KMS-11 (cell line): Measurements from ENCODE around the gene SPRED2.

ENCODE experiments used
- H2AFZ ChIP-seq: fragments of 200-600 bp; sonication (generic); 2 replicates; pipeline ENCODE4 v1.6.1; 2016; ENCODE audit warnings: antibody characterized with exemption, mixed run types, low read depth
- H3K27ac ChIP-seq: fragments of 200-600 bp; sonication (generic); 2 replicates; pipeline ENCODE4 v1.6.1; 2016; ENCODE audit warnings: mild to moderate bottlenecking, mixed run types
- H3K27me3 ChIP-seq: fragments of 200-600 bp; sonication (generic); 2 replicates; pipeline ENCODE4 v1.6.1; 2017; ENCODE audit warnings: mild to moderate bottlenecking, low read depth, mixed run types, moderate library complexity; ENCODE audit not compliant: insufficient read depth
- H3K36me3 ChIP-seq: fragments of 200-600 bp; sonication (generic); 2 replicates; pipeline ENCODE4 v1.6.1; 2017; ENCODE audit warnings: mild to moderate bottlenecking, mixed run types; ENCODE audit not compliant: insufficient read depth
- H3K4me1 ChIP-seq: fragments of 200-600 bp; sonication (generic); 2 replicates; pipeline ENCODE4 v1.6.1; 2016; ENCODE audit warnings: mild to moderate bottlenecking, low read depth, mixed run types; ENCODE audit not compliant: poor library complexity, severe bottlenecking
- H3K4me2 ChIP-seq: fragments of 200-600 bp; sonication (generic); 2 replicates; pipeline ENCODE4 v1.7.0; 2016; ENCODE audit warnings: mild to moderate bottlenecking, mixed run types
- H3K4me3 ChIP-seq: fragments of 200-600 bp; sonication (generic); IDR thresholded peaks from 2 replicates; pipeline ENCODE4 v1.6.1; 2017; ENCODE audit warnings: low read depth, low read length, mixed read lengths; ENCODE audit not compliant: insufficient read depth
- H3K79me2 ChIP-seq: fragments of 200-600 bp; sonication (generic); 2 replicates; pipeline ENCODE4 v1.6.1; 2016; ENCODE audit warnings: low read depth, mixed run types; ENCODE audit not compliant: insufficient read depth
- H3K9ac ChIP-seq: fragments of 200-600 bp; sonication (generic); 2 replicates; pipeline ENCODE4 v1.6.1; 2016; ENCODE audit warnings: mild to moderate bottlenecking, mixed run types
- H4K20me1 ChIP-seq: fragments of 200-600 bp; sonication (generic); 2 replicates; pipeline ENCODE4 v1.6.1; 2016; ENCODE audit warnings: mild to moderate bottlenecking, mixed run types; ENCODE audit not compliant: insufficient read depth
- CTCF ChIP-seq: fragments of 200-600 bp; sonication (generic); conservative IDR thresholded peaks from 2 replicates; pipeline ENCODE4 v1.6.1; 2017; ENCODE audit warnings: low read depth, mild to moderate bottlenecking, antibody characterized with exemption, low read length, moderate library complexity, mixed read lengths

Gene SPRED2

GRCh38 chr2:65366595-65367125 is 65.7 kb downstream of the SPRED2 start:
- Histone ChIP-seq H4K20me1 (no peaks in the 10 kb centered on the region), H3K27me3 (no peaks in the 10 kb centered on the region), H3K4me2 (no peak overlapping the region), H3K36me3 (no peaks in the 10 kb centered on the region), H3K27ac (no peak overlapping the region), H3K4me3 (no peak overlapping the region), H3K4me1 (peaks cover 69% of the 10 kb centered on the region), H3K79me2 (peaks cover 91% of the 10 kb centered on the region; the same call in 1 of the 2 replicates), H3K9ac (no peak overlapping the region), H2AFZ (no peak overlapping the region)
- no peak for TF ChIP-seq CTCF

- H3K79me2 ChIP-seq: peaks cover 90% of the 10 kb centered on the region
- no peaks in the 10 kb centered on the region for H3K36me3 ChIP-seq
- no peaks in the 10 kb centered on the region for H3K27me3 ChIP-seq
- no peaks in the 10 kb centered on the region for H4K20me1 ChIP-seq
- no peak for TF ChIP-seq CTCF
- H3K4me3 ChIP-seq: no peak overlapping the region
- H3K27ac ChIP-seq: no peak overlapping the region
- H2AFZ ChIP-seq: no peak overlapping the region
- H3K4me1 ChIP-seq: peaks cover 69% of the 10 kb centered on the region
- no peak overlapping the region for H3K4me2 ChIP-seq
- H3K9ac ChIP-seq: no peak overlapping the region
Measured at GRCh38 chr2:65364986-65365733, 67.2 kb downstream of the SPRED2 start.

- Histone ChIP-seq H3K4me2 (no peak overlapping the region), H4K20me1 (no peaks in the 10 kb centered on the region)
Measured at GRCh38 chr2:65363879-65364666, 68.3 kb downstream of the SPRED2 start.

GRCh38 chr2:65361623-65362022 is 70.8 kb downstream of the SPRED2 start:
- Histone ChIP-seq H3K4me2 (no peak overlapping the region; the same call in 1 of the 2 replicates), H3K27ac (no peak overlapping the region), H4K20me1 (no peaks in the 10 kb centered on the region), H3K4me1 (peaks cover 69% of the 10 kb centered on the region), H3K9ac (no peak overlapping the region), H3K27me3 (no peaks in the 10 kb centered on the region), H3K79me2 (peaks cover 81% of the 10 kb centered on the region), H3K36me3 (no peaks in the 10 kb centered on the region), H3K4me3 (no peak overlapping the region), H2AFZ (no peak overlapping the region)
- TF ChIP-seq CTCF: no peak

More at GRCh38 chr2:65363879-65364666, 68.3 kb downstream of the SPRED2 start:
- Histone ChIP-seq H3K4me1 (peaks cover 69% of the 10 kb centered on the region), H2AFZ (no peak overlapping the region), H3K4me3 (no peak overlapping the region), H3K27me3 (no peaks in the 10 kb centered on the region), H3K27ac (no peak overlapping the region), H3K79me2 (peaks cover 83% of the 10 kb centered on the region), H3K36me3 (no peaks in the 10 kb centered on the region), H3K9ac (no peak overlapping the region)
- TF ChIP-seq CTCF: no peak
